Trophoblast cell (in vitro differentiated cells and primary cell): ENCODE data around the gene FAM227A.
A peak's percentile ranks its signal among the peaks of the same experiment; 100 is the strongest.

Experiments used
- DNase-seq, 2 donors: peaks; one replicate each; pipeline ENCODE4 v3.0.0-alpha.2; 2016
- H2AFZ ChIP-seq: 2 replicates; pipeline ENCODE4 v1.6.1; 2013; ENCODE audit warnings: low read length, moderate library complexity, mild to moderate bottlenecking; ENCODE audit not compliant: insufficient read depth, poor library complexity
- H2AK5ac ChIP-seq: 2 replicates; pipeline ENCODE4 v1.6.1; 2013; ENCODE audit warnings: mild to moderate bottlenecking, low read length
- H2BK120ac ChIP-seq: 2 replicates; pipeline ENCODE4 v1.6.1; 2013; ENCODE audit warnings: low read length, mild to moderate bottlenecking, moderate library complexity; ENCODE audit not compliant: insufficient read depth, poor library complexity
- H2BK12ac ChIP-seq: 2 replicates; pipeline ENCODE4 v1.6.1; 2013; ENCODE audit warnings: mild to moderate bottlenecking, low read length, moderate library complexity
- H2BK5ac ChIP-seq: 2 replicates; pipeline ENCODE4 v1.6.1; 2013; ENCODE audit warnings: low read length, low read depth, moderate library complexity, mild to moderate bottlenecking; ENCODE audit not compliant: poor library complexity
- H3K14ac ChIP-seq: 2 replicates; pipeline ENCODE4 v1.6.1; 2013; ENCODE audit warnings: mild to moderate bottlenecking, low read length
- H3K18ac ChIP-seq: 2 replicates; pipeline ENCODE4 v1.6.1; 2013; ENCODE audit warnings: mild to moderate bottlenecking, low read length
- H3K23ac ChIP-seq: 2 replicates; pipeline ENCODE4 v1.6.1; 2013; ENCODE audit warnings: low read length
- H3K27ac ChIP-seq: 2 replicates; pipeline ENCODE4 v1.5.1; 2013; ENCODE audit warnings: low read depth, mild to moderate bottlenecking, inconsistent platforms, low read length, moderate library complexity
- H3K27me3 ChIP-seq: 2 replicates; pipeline ENCODE4 v1.6.1; 2013; ENCODE audit warnings: inconsistent platforms, mild to moderate bottlenecking, low read length, moderate library complexity; ENCODE audit not compliant: insufficient read depth
- H3K36me3 ChIP-seq, 2 experiments: 1 replicate in 1 of 2; 2 replicates in 1 of 2; pipeline ENCODE4 v1.6.1; 2013; ENCODE audit warnings: low read length in 2 of 2, mild to moderate bottlenecking in 2 of 2, moderate library complexity in 1 of 2; ENCODE audit not compliant: insufficient read depth in 2 of 2, control insufficient read depth in 1 of 2
- H3K4ac ChIP-seq: 2 replicates; pipeline ENCODE4 v1.6.1; 2013; ENCODE audit warnings: low read depth, mild to moderate bottlenecking, low read length, moderate library complexity
- H3K4me1 ChIP-seq, 2 experiments: 1 replicate in 1 of 2; 2 replicates in 1 of 2; pipeline ENCODE4 v1.6.1; 2013; ENCODE audit warnings: low read length in 2 of 2, mild to moderate bottlenecking in 2 of 2, moderate library complexity in 1 of 2; ENCODE audit not compliant: insufficient read depth in 2 of 2, control insufficient read depth in 1 of 2
- H3K4me2 ChIP-seq: 2 replicates; pipeline ENCODE4 v1.6.1; 2013; ENCODE audit warnings: inconsistent platforms, mild to moderate bottlenecking, low read length, moderate library complexity
- H3K4me3 ChIP-seq: 2 replicates; pipeline ENCODE4 v1.5.1; 2013; ENCODE audit warnings: mild to moderate bottlenecking, low read depth, low read length, inconsistent platforms
- H3K79me1 ChIP-seq: one replicate; pipeline ENCODE4 v1.6.1; 2013; ENCODE audit warnings: low read length
- H3K79me2 ChIP-seq: 2 replicates; pipeline ENCODE4 v1.6.1; 2013; ENCODE audit warnings: low read length, mild to moderate bottlenecking; ENCODE audit not compliant: control insufficient read depth, insufficient read depth, poor library complexity
- H3K9ac ChIP-seq: 2 replicates; pipeline ENCODE4 v1.6.1; 2013; ENCODE audit warnings: mild to moderate bottlenecking, low read length
- H3K9me3 ChIP-seq: 2 replicates; pipeline ENCODE4 v1.6.1; 2013; ENCODE audit warnings: low read depth, mild to moderate bottlenecking, control low read depth, inconsistent platforms, low read length; ENCODE audit not compliant: insufficient read depth
- H4K12ac ChIP-seq: 2 replicates; pipeline ENCODE4 v1.6.1; 2013; ENCODE audit warnings: low read depth, mild to moderate bottlenecking, low read length, moderate library complexity
- H4K8ac ChIP-seq: 2 replicates; pipeline ENCODE4 v1.6.1; 2013; ENCODE audit warnings: low read depth, mild to moderate bottlenecking, low read length, moderate library complexity
- H4K91ac ChIP-seq: one replicate; pipeline ENCODE4 v1.6.1; 2013; ENCODE audit warnings: low read depth, mild to moderate bottlenecking, low read length, moderate library complexity
- WGBS: extraction: QIAGEN DNeasy Blood & Tissue Kit; methylation state at CpG from one replicate; pipeline ENCODE4 v1.1.7; 2013; ENCODE audit warnings: missing lambda C conversion rate; ENCODE audit not compliant: insufficient read length, insufficient coverage; ENCODE audit errors: extremely low coverage; 5-methylcytosine and 5-hydroxymethylcytosine counted together

The FAM227A gene

DNA sequence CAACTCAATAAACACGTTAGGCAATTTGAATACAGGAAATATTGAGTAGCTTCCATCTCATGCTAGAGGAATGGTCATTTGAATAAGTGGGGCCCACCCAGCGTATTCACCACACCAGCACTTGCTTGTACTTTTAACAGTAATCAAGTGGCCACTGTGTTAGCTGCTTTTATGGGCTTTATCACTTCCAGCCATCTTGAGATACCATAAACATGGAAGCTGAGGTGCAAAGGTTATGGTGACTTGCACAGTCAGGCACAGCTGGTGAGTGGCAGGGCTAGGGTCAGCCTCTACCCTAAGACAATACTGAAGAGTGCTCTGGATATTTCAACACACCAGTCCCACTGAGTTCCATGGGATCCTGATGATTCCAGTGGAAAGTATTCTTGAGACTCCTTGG, 37.9 kb upstream of the FAM227A start:
- no peaks in the 10 kb centered on the region for H3K79me1 ChIP-seq
- H4K91ac ChIP-seq = no peak overlapping the region
- no peak overlapping the region for H4K12ac ChIP-seq
- H3K4me1 ChIP-seq = peaks cover 2 to 10% of the 10 kb centered on the region in 2 experiments
- peak; percentile 49 to 66 for DNase-seq
- no peak overlapping the region for H3K27ac ChIP-seq
- H3K27me3 ChIP-seq = no peaks in the 10 kb centered on the region
- H2BK5ac ChIP-seq = no peak overlapping the region
- no peak overlapping the region for H3K4me3 ChIP-seq
- H3K14ac ChIP-seq = no peak overlapping the region
- no peak overlapping the region for H2BK12ac ChIP-seq
- H2AK5ac ChIP-seq = no peak overlapping the region
- no CpG with 5 or more reads among the region's 2 CpGs for WGBS
- H3K9ac ChIP-seq = no peak overlapping the region
- H3K4ac ChIP-seq = no peak overlapping the region
- no peaks in the 10 kb centered on the region for H3K9me3 ChIP-seq
- H3K18ac ChIP-seq = no peak overlapping the region
- H3K36me3 ChIP-seq = peaks cover 9 to 17% of the 10 kb centered on the region in 2 experiments
- no peak overlapping the region for H2BK120ac ChIP-seq
- no peak overlapping the region for H4K8ac ChIP-seq
- H3K79me2 ChIP-seq = no peaks in the 10 kb centered on the region
- no peak overlapping the region for H3K4me2 ChIP-seq
- no peak overlapping the region for H3K23ac ChIP-seq
- no peak overlapping the region for H2AFZ ChIP-seq

DNA sequence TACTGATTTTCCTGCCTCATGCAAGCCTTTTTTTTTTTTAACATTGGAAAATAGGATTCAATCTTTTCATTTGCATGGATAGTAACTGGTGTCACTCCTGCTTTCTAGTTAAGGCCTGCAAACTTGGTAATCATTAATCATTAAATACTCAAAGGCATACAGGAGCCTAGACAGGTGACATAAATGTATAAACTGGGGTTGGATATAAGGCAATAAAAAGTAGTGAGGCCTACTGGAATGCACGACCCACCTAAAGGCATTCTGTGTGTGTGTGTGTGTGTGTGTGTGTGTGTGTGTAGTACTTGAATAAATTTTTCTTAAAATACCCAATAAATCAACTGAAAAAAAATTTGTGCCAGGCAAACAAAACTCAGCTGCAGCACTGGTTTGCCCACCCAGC, 33.5 kb upstream of the FAM227A start:
- Histone ChIP-seq H2BK5ac (no peak overlapping the region), H3K9me3 (no peaks in the 10 kb centered on the region), H3K4ac (no peak overlapping the region), H3K27ac (no peak overlapping the region), H3K36me3 (peaks cover 33 to 55% of the 10 kb centered on the region in 2 experiments), H2BK12ac (no peak overlapping the region), H3K79me2 (no peaks in the 10 kb centered on the region), H3K9ac (no peak overlapping the region), H3K79me1 (no peaks in the 10 kb centered on the region), H2AFZ (no peak overlapping the region), H3K4me1 (no peaks in the 10 kb centered on the region), H3K23ac (no peak overlapping the region), H3K18ac (no peak overlapping the region), H2BK120ac (no peak overlapping the region), H3K4me2 (no peak overlapping the region), H4K8ac (no peak overlapping the region), H2AK5ac (no peak overlapping the region), H3K27me3 (no peaks in the 10 kb centered on the region), H4K91ac (no peak overlapping the region), H3K14ac (no peak overlapping the region), H4K12ac (no peak overlapping the region), H3K4me3 (no peak overlapping the region)
- no peak for DNase-seq
- WGBS = no CpG with 5 or more reads among the region's 1 CpG

- no peaks in the 10 kb centered on the region for H3K9me3 ChIP-seq
- H3K14ac ChIP-seq = no peak overlapping the region
- no peak overlapping the region for H2BK120ac ChIP-seq
- no CpG with 5 or more reads among the region's 1 CpG for WGBS
- H3K4me2 ChIP-seq = no peak overlapping the region
- H3K18ac ChIP-seq = no peak overlapping the region
- H2AFZ ChIP-seq = no peak overlapping the region
- peaks cover 38 to 57% of the 10 kb centered on the region in 2 experiments for H3K36me3 ChIP-seq
- no peak overlapping the region for H4K8ac ChIP-seq
- H3K23ac ChIP-seq = no peak overlapping the region
- H4K91ac ChIP-seq = no peak overlapping the region
- no peak overlapping the region for H3K27ac ChIP-seq
- H2AK5ac ChIP-seq = no peak overlapping the region
- peaks cover 5 to 8% of the 10 kb centered on the region in 2 experiments for H3K4me1 ChIP-seq
- H3K9ac ChIP-seq = no peak overlapping the region
- DNase-seq = no peak
- H3K79me2 ChIP-seq = peaks cover 3% of the 10 kb centered on the region
- H2BK12ac ChIP-seq = no peak overlapping the region
- no peak overlapping the region for H2BK5ac ChIP-seq
- H3K4ac ChIP-seq = no peak overlapping the region
- H3K27me3 ChIP-seq = no peaks in the 10 kb centered on the region
- H3K4me3 ChIP-seq = no peak overlapping the region
- no peak overlapping the region for H4K12ac ChIP-seq
- peaks cover 4% of the 10 kb centered on the region for H3K79me1 ChIP-seq
These were observed 29.6 kb upstream of the FAM227A start for GRCh38 chr22:38685761-38686160.

DNA sequence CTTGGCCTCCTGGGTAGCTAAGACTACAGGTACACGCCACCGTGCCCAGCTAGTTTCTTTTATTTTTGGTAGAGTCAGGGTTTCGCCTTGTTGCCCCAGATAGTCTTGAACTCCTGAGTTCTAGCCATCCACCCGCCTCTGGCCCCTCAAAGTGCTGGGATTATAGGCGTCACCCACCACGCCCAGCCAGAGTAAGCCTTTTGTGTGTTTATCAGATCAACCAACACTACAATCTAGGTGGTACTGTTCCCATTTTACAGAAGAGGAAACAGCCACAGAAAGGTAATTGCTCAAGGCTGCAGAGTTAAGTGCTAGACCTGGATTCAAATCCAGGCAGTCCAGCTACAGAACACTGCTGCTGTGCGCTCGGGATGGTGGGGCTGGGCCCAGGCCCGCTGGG, 28.7 kb upstream of the FAM227A start:
- peaks cover 36 to 54% of the 10 kb centered on the region in 2 experiments for H3K36me3 ChIP-seq
- no CpG with 5 or more reads among the region's 9 CpGs for WGBS

More for the DNA sequence above, 28.7 kb upstream of the FAM227A start:
- Histone ChIP-seq H3K27me3 (no peaks in the 10 kb centered on the region), H3K23ac (no peak overlapping the region), H3K9ac (no peak overlapping the region), H2AK5ac (no peak overlapping the region), H2BK120ac (no peak overlapping the region), H3K14ac (no peak overlapping the region), H3K9me3 (no peaks in the 10 kb centered on the region), H3K79me1 (peaks cover 4% of the 10 kb centered on the region), H3K79me2 (peaks cover 3% of the 10 kb centered on the region), H4K91ac (no peak overlapping the region), H3K27ac (no peak overlapping the region), H4K8ac (no peak overlapping the region), H3K4me1 (peaks cover 5 to 8% of the 10 kb centered on the region in 2 experiments), H2BK12ac (no peak overlapping the region), H2AFZ (no peak overlapping the region), H4K12ac (no peak overlapping the region), H3K18ac (no peak overlapping the region), H3K4me3 (no peak overlapping the region), H2BK5ac (no peak overlapping the region), H3K4ac (no peak overlapping the region), H3K4me2 (no peak overlapping the region)
- DNase-seq = no peak
